ENCODE data around the gene ANKRD11. TPM values are rescaled to one million over a fixed set of nuclear protein-coding genes. Genes with fewer than 3 reads are reported as not detected.

ANKRD11 gene
- total RNA-seq, 2 experiments from 2014 or later, result 174 to 177 TPM

DNA sequence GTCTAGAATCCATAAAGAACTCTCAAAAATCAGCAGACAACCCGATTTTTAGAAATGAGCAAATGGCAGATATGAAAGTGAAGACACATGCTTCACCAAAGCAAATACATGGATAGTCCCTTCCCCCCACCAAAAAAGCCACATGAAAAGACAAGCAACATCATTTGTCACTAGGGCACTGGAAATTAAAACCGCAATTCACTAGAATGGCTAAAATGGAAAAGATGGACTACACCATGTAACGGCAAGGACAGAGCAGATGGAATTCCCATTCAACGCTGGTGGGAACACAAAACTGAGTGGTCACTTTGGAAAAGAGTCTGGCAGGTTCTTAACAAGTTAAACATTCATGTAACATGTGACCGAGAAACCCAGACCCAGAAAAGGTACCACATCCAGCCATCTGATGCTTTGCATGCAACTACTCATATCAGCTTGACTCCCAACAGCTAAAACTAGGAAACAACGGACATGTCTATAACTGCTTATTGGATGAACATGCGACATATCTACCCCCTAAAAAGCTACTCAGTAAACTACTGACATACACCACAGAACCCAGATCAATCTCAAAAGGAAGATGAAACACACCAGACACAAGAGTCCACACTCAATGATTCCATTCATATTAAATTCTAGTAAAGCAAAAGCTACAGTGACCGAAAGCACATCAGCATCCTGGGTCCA lies 140.3 kb downstream of the ANKRD11 start:
- intact Hi-C loops (cut with micrococcal nuclease), result loop anchor here (1.0 kb wide), 1 partner anchor 11 kb away; no protein-coding TSS in a partner anchor
- H3K4me3 Mint-ChIP-seq, result no peak overlapping the region
- H3K27me3 Mint-ChIP-seq (ENCODE audit: low read depth), result no peaks in the 10 kb centered on the region
- DNase-seq, result peak; percentile 65
- peak overlapping the region; percentile 57 for H3K27ac Mint-ChIP-seq
- CTCF ChIA-PET, result interaction anchor here (0.6 to 1.2 kb wide), 3 partner anchors 7 to 14 kb away, joined by 3 to 4 read pairs (median 3); no protein-coding TSS in a partner anchor
- H3K4me1 Mint-ChIP-seq (ENCODE audit: low read depth), result peaks cover 92% of the 10 kb centered on the region
- H3K9me3 Mint-ChIP-seq, result no peaks in the 10 kb centered on the region
- peaks cover 18% of the 10 kb centered on the region for H3K36me3 Mint-ChIP-seq (ENCODE audit: low read depth)

- H3K27me3 Mint-ChIP-seq (ENCODE audit: low read depth), result no peaks in the 10 kb centered on the region
- peaks cover 92% of the 10 kb centered on the region for H3K4me1 Mint-ChIP-seq (ENCODE audit: low read depth)
- CTCF ChIA-PET, result no interaction called here
- H3K9me3 Mint-ChIP-seq, result no peaks in the 10 kb centered on the region
- H3K36me3 Mint-ChIP-seq (ENCODE audit: low read depth), result peaks cover 25% of the 10 kb centered on the region
- intact Hi-C loops (cut with micrococcal nuclease), result no loop called here
- no peak overlapping the region for H3K4me3 Mint-ChIP-seq
- DNase-seq, result no peak
- peak overlapping the region; percentile 38 for H3K27ac Mint-ChIP-seq
These were observed 142.6 kb downstream of the ANKRD11 start for GRCh38 chr16:89347807-89348206.

DNA sequence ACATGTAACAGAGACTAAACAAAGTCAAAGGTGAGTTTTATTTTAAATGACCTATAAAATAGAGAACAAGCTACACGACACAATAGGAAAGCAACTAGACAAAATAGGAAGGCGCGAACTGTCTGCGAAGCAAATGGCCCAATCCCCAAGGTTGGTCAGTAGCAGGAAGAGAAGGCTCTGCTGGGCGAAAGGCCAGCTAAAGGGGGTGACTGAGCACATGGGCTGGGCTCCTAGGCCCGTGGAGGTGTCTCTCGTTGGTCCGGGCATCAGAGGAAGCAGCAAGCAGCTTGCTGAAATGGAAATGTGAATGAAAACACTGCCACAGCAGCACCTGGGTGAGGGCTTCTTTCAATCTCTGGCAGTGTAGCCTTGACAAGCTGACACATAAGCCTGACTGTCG lies 143.5 kb downstream of the ANKRD11 start:
- DNase-seq, result no peak
- no peaks in the 10 kb centered on the region for H3K27me3 Mint-ChIP-seq (ENCODE audit: low read depth)
- CTCF ChIA-PET, result interaction anchor here (0.6 kb wide), 1 partner anchor 50 kb away, joined by 3 read pairs; no protein-coding TSS in a partner anchor

DNA sequence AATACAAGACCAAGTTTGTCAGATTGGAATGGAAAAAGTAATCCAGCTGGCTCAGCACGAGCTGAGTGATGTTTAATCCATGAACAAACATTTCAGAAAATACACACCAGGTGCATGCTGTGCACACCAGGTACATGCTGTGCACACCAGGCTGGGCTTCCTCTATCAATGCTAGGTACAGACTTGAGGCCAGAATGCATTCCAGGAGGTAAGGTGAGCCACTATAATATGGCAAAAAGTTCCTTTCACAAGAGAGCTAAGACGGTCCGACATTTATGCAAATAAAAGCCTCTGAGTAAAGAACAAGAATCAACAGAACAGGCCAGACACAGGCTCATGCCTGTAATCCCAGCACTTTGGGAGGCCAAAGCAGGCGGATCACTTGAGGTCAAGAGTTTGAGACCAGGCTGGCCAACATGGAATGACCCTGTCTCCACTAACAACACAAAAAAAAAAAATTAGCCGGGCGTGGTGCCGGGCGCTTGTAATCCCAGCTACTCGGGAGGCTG lies 144.7 kb downstream of the ANKRD11 start:
- peaks cover 16% of the 10 kb centered on the region for H3K36me3 Mint-ChIP-seq (ENCODE audit: low read depth)
- CTCF ChIA-PET, result interaction anchor here (1.3 kb wide), 1 partner anchor 11 kb away, joined by 4 read pairs; no protein-coding TSS in a partner anchor

More for the DNA sequence above, 143.5 kb downstream of the ANKRD11 start:
- peaks cover 19% of the 10 kb centered on the region for H3K36me3 Mint-ChIP-seq (ENCODE audit: low read depth)
- H3K4me3 Mint-ChIP-seq, result no peak overlapping the region
- no peak overlapping the region for H3K27ac Mint-ChIP-seq
- intact Hi-C loops (cut with micrococcal nuclease), result no loop called here
- H3K4me1 Mint-ChIP-seq (ENCODE audit: low read depth), result peaks cover 88% of the 10 kb centered on the region
- H3K9me3 Mint-ChIP-seq, result no peaks in the 10 kb centered on the region

GRCh38 chr16:89344846-89345611 lies 145.3 kb downstream of the ANKRD11 start:
- no peak for DNase-seq
- peaks cover 85% of the 10 kb centered on the region for H3K4me1 Mint-ChIP-seq (ENCODE audit: low read depth)
- CTCF ChIA-PET, result interaction anchor here (1.3 kb wide), 1 partner anchor 12 kb away, joined by 4 read pairs; no protein-coding TSS in a partner anchor
- H3K4me3 Mint-ChIP-seq, result no peak overlapping the region
- H3K36me3 Mint-ChIP-seq (ENCODE audit: low read depth), result peaks cover 15% of the 10 kb centered on the region
- no peaks in the 10 kb centered on the region for H3K27me3 Mint-ChIP-seq (ENCODE audit: low read depth)
- intact Hi-C loops (cut with micrococcal nuclease), result no loop called here
- no peaks in the 10 kb centered on the region for H3K9me3 Mint-ChIP-seq
- no peak overlapping the region for H3K27ac Mint-ChIP-seq

More for the DNA sequence above, 144.7 kb downstream of the ANKRD11 start:
- Mint-ChIP-seq H3K27me3 (ENCODE audit: low read depth) (no peaks in the 10 kb centered on the region), H3K27ac (no peak overlapping the region), H3K4me1 (ENCODE audit: low read depth) (peaks cover 85% of the 10 kb centered on the region), H3K9me3 (no peaks in the 10 kb centered on the region), H3K4me3 (no peak overlapping the region)
- no peak for DNase-seq
- intact Hi-C loops (cut with micrococcal nuclease), result no loop called here

- Mint-ChIP-seq H3K27me3 (ENCODE audit: low read depth) (no peaks in the 10 kb centered on the region), H3K4me1 (ENCODE audit: low read depth) (peaks cover 83% of the 10 kb centered on the region), H3K36me3 (ENCODE audit: low read depth) (peaks cover 15% of the 10 kb centered on the region), H3K9me3 (no peaks in the 10 kb centered on the region), H3K27ac (no peak overlapping the region), H3K4me3 (no peak overlapping the region)
- intact Hi-C loops (cut with micrococcal nuclease), result no loop called here
- no peak for DNase-seq
- CTCF ChIA-PET, result no interaction called here
These were observed 145.9 kb downstream of the ANKRD11 start for GRCh38 chr16:89344458-89344834.

GRCh38 chr16:89343501-89344457 lies 146.6 kb downstream of the ANKRD11 start:
- no peak overlapping the region for H3K4me3 Mint-ChIP-seq

GRCh38 chr16:89341697-89342694 lies 148.4 kb downstream of the ANKRD11 start:
- CTCF ChIA-PET, result interaction anchor here (0.6 kb wide), 1 partner anchor 8 kb away, joined by 3 read pairs; no protein-coding TSS in a partner anchor
- DNase-seq, result no peak

More at GRCh38 chr16:89343501-89344457, 146.6 kb downstream of the ANKRD11 start:
- no peak for DNase-seq
- Mint-ChIP-seq H3K36me3 (ENCODE audit: low read depth) (peaks cover 15% of the 10 kb centered on the region), H3K4me1 (ENCODE audit: low read depth) (peaks cover 82% of the 10 kb centered on the region), H3K27me3 (ENCODE audit: low read depth) (no peaks in the 10 kb centered on the region), H3K27ac (peak overlapping the region; percentile 16), H3K9me3 (no peaks in the 10 kb centered on the region)
- intact Hi-C loops (cut with micrococcal nuclease), result no loop called here
- CTCF ChIA-PET, result interaction anchor here (0.6 to 0.9 kb wide), 2 partner anchors 10 to 125 kb away, joined by 3 read pairs; no protein-coding TSS in a partner anchor

GRCh38 chr16:89341279-89341678 lies 149.1 kb downstream of the ANKRD11 start:
- Mint-ChIP-seq H3K27ac (no peak overlapping the region), H3K27me3 (ENCODE audit: low read depth) (no peaks in the 10 kb centered on the region), H3K4me1 (ENCODE audit: low read depth) (peaks cover 73% of the 10 kb centered on the region), H3K36me3 (ENCODE audit: low read depth) (peaks cover 15% of the 10 kb centered on the region), H3K4me3 (no peak overlapping the region), H3K9me3 (no peaks in the 10 kb centered on the region)
- intact Hi-C loops (cut with micrococcal nuclease), result no loop called here
- CTCF ChIA-PET, result interaction anchor here (0.6 kb wide), 1 partner anchor 15 kb away, joined by 3 read pairs; no protein-coding TSS in a partner anchor
- DNase-seq, result no peak

More at GRCh38 chr16:89341697-89342694, 148.4 kb downstream of the ANKRD11 start:
- Mint-ChIP-seq H3K27me3 (ENCODE audit: low read depth) (no peaks in the 10 kb centered on the region), H3K9me3 (no peaks in the 10 kb centered on the region), H3K4me3 (no peak overlapping the region), H3K36me3 (ENCODE audit: low read depth) (peaks cover 15% of the 10 kb centered on the region), H3K4me1 (ENCODE audit: low read depth) (peaks cover 75% of the 10 kb centered on the region), H3K27ac (no peak overlapping the region)
- intact Hi-C loops (cut with micrococcal nuclease), result no loop called here

DNA sequence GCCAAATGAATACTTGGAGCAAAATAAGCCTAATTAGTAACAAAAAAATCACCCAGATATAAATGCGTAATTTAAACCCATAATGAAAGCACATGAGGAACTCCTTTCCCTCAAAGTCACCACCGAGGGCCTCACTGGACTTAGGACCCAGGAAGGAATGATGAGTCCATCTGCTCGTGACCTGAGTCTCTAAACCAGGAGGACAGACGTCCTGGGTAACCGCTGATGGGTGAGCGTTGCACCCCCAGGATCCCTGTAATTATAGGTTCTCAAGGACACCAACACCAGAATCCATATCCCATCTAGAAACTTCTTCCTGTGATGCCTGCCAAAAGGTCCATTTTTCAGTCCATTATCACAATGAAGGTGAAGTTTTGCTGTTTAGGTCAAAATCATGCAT lies 151.5 kb downstream of the ANKRD11 start:
- intact Hi-C loops (cut with micrococcal nuclease), result no loop called here
- CTCF ChIA-PET, result interaction anchor here (0.6 kb wide), 1 partner anchor 185 kb away, joined by 3 read pairs; no protein-coding TSS in a partner anchor
- H3K4me1 Mint-ChIP-seq (ENCODE audit: low read depth), result peaks cover 75% of the 10 kb centered on the region
- DNase-seq, result no peak
- H3K27ac Mint-ChIP-seq, result no peak overlapping the region
- H3K27me3 Mint-ChIP-seq (ENCODE audit: low read depth), result no peaks in the 10 kb centered on the region
- H3K36me3 Mint-ChIP-seq (ENCODE audit: low read depth), result peaks cover 8% of the 10 kb centered on the region
- no peak overlapping the region for H3K4me3 Mint-ChIP-seq
- no peaks in the 10 kb centered on the region for H3K9me3 Mint-ChIP-seq
